GM21360 (cell line): ENCODE data around the gene FIBCD1.
"Not testable (repeated sequence)": the region's sequence is repeated elsewhere in the genome, so short reads cannot be mapped to it uniquely, and the experiment has no call there.

Experiments used
- ATAC-seq: cut with Tn5 transposase; IDR thresholded peaks from one replicate; pipeline ENCODE4 v1.9.1; 2021; ENCODE audit warnings: mild to moderate bottlenecking, moderate library complexity; ENCODE audit not compliant: unreplicated experiment

FIBCD1 gene

GRCh38 chr9:130974697-130975096, 35.6 kb upstream of the FIBCD1 start:
- no peak for ATAC-seq

- no peak for ATAC-seq
These were observed 34.7 kb upstream of the FIBCD1 start for GRCh38 chr9:130973686-130974281.

- no peak for ATAC-seq
These were observed 34.1 kb upstream of the FIBCD1 start for GRCh38 chr9:130972957-130973685.

- ATAC-seq = no peak
These were observed 33.4 kb upstream of the FIBCD1 start for GRCh38 chr9:130972277-130972956.

- no peak for ATAC-seq
These were observed 32.3 kb upstream of the FIBCD1 start for GRCh38 chr9:130971294-130971849.

GRCh38 chr9:130970855-130971254, 31.8 kb upstream of the FIBCD1 start:
- no peak for ATAC-seq

GRCh38 chr9:130970052-130970451, 31.0 kb upstream of the FIBCD1 start:
- no peak for ATAC-seq

GRCh38 chr9:130965680-130966079, 26.6 kb upstream of the FIBCD1 start:
- no peak for ATAC-seq

GRCh38 chr9:130963916-130964315, 24.9 kb upstream of the FIBCD1 start:
- no peak for ATAC-seq

GRCh38 chr9:130963337-130963908, 24.4 kb upstream of the FIBCD1 start:
- ATAC-seq = no peak

- no peak for ATAC-seq
These were observed 23.6 kb upstream of the FIBCD1 start for GRCh38 chr9:130962418-130963316.

- no peak for ATAC-seq
These were observed 22.7 kb upstream of the FIBCD1 start for GRCh38 chr9:130961511-130962300.

GRCh38 chr9:130960522-130961378, 21.7 kb upstream of the FIBCD1 start:
- ATAC-seq = no peak

- ATAC-seq = no peak
These were observed 20.8 kb upstream of the FIBCD1 start for GRCh38 chr9:130959809-130960334.

- not testable (repeated sequence) for ATAC-seq
These were observed 19.5 kb upstream of the FIBCD1 start for GRCh38 chr9:130958564-130958963.

GRCh38 chr9:130957451-130958203, 18.6 kb upstream of the FIBCD1 start:
- no peak for ATAC-seq

GRCh38 chr9:130956636-130957450, 17.8 kb upstream of the FIBCD1 start:
- no peak for ATAC-seq
